Esophagus (tissue), 2 donors: ENCODE data around the gene ADAM12. TPM values are rescaled to one million over a fixed set of nuclear protein-coding genes. Genes with fewer than 3 reads are reported as not detected.

Experiments
- H3K27ac ChIP-seq, 2 donors: one replicate each; pipeline ENCODE4 v1.5.1; 2013; ENCODE audit warnings: low read depth in 2 of 2, mild to moderate bottlenecking in 2 of 2, inconsistent platforms in 1 of 2, low read length in 1 of 2, moderate library complexity in 1 of 2
- H3K27me3 ChIP-seq, 2 donors: one replicate each; pipeline ENCODE4 v1.6.1; 2013; ENCODE audit warnings: low read length in 2 of 2, control low read depth in 1 of 2, mild to moderate bottlenecking in 1 of 2; ENCODE audit not compliant: insufficient read depth in 2 of 2, control insufficient read depth in 1 of 2
- H3K36me3 ChIP-seq, 2 donors: one replicate each; pipeline ENCODE4 v1.6.1; 2013; ENCODE audit warnings: low read length in 1 of 2; ENCODE audit not compliant: control insufficient read depth in 2 of 2, insufficient read depth in 2 of 2
- H3K4me1 ChIP-seq, 2 donors: one replicate each; pipeline ENCODE4 v1.6.1; 2013; ENCODE audit warnings: low read length in 1 of 2; ENCODE audit not compliant: control insufficient read depth in 2 of 2, insufficient read depth in 2 of 2
- H3K4me3 ChIP-seq, 2 donors: one replicate each; pipeline ENCODE4 v1.5.1; 2013; ENCODE audit warnings: low read length in 2 of 2, mild to moderate bottlenecking in 2 of 2, low read depth in 1 of 2, moderate library complexity in 1 of 2
- H3K9me3 ChIP-seq, 2 donors: one replicate each; pipeline ENCODE4 v1.6.1; 2013; ENCODE audit warnings: mild to moderate bottlenecking in 2 of 2, low read depth in 1 of 2, low read length in 1 of 2, moderate library complexity in 1 of 2; ENCODE audit not compliant: control insufficient read depth in 2 of 2, insufficient read depth in 1 of 2
- WGBS, 2 donors: extraction: QIAGEN DNeasy Blood & Tissue Kit; methylation state at CpG; one replicate each; pipeline ENCODE4 v1.1.7; 2013; 5-methylcytosine and 5-hydroxymethylcytosine counted together
- polyA plus RNA-seq, 2 donors: library from polyadenylated mRNA; stranded (reverse); fragments of 200-250 nt; gene quantifications; one replicate each; pipeline ENCODE4 v1.2.3, GENCODE V29; 2013
- donor health status: healthy with polysubstance abuse.
- donor health status: Bipolar disorder and iron deficiency.

The ADAM12 gene
- polyA plus RNA-seq, 2 donors, result under 0.01 to 0.06 TPM

- 79 to 83% methylated on average over 6 of the region's 6 CpGs for WGBS, 2 donors
- H3K4me1 ChIP-seq, result no peaks in the 10 kb centered on the region
- no peaks in the 10 kb centered on the region for H3K27me3 ChIP-seq
- H3K27ac ChIP-seq, result no peak overlapping the region
- no peaks in the 10 kb centered on the region for H3K36me3 ChIP-seq
- no peak overlapping the region for H3K4me3 ChIP-seq
- no peaks in the 10 kb centered on the region for H3K9me3 ChIP-seq
These were observed 85.2 kb downstream of the ADAM12 start for GRCh38 chr10:126302826-126303665.

- 60 to 70% methylated on average over 3 of the region's 3 CpGs for WGBS, 2 donors
- Histone ChIP-seq H3K4me1 (no peaks in the 10 kb centered on the region), H3K27ac (no peak overlapping the region), H3K36me3 (no peaks in the 10 kb centered on the region), H3K27me3 (no peaks in the 10 kb centered on the region), H3K9me3 (no peaks in the 10 kb centered on the region), H3K4me3 (no peak overlapping the region)
These were observed 85.9 kb downstream of the ADAM12 start for GRCh38 chr10:126302476-126302756.

GRCh38 chr10:126301701-126302475 is 86.4 kb downstream of the ADAM12 start:
- Histone ChIP-seq H3K4me3 (no peak overlapping the region), H3K4me1 (no peaks in the 10 kb centered on the region), H3K27ac (no peak overlapping the region), H3K27me3 (no peaks in the 10 kb centered on the region), H3K9me3 (no peaks in the 10 kb centered on the region), H3K36me3 (no peaks in the 10 kb centered on the region)
- 70 to 77% methylated on average over 9 of the region's 9 CpGs for WGBS, 2 donors

- H3K4me3 ChIP-seq, result no peak overlapping the region
- no peaks in the 10 kb centered on the region for H3K4me1 ChIP-seq
- H3K27me3 ChIP-seq, result no peaks in the 10 kb centered on the region
- 70 to 85% methylated on average over 5 of the region's 5 CpGs for WGBS, 2 donors
- H3K36me3 ChIP-seq, result no peaks in the 10 kb centered on the region
- H3K27ac ChIP-seq, result no peak overlapping the region
- no peaks in the 10 kb centered on the region for H3K9me3 ChIP-seq
These were observed 93.8 kb downstream of the ADAM12 start for GRCh38 chr10:126294451-126294850.

- Histone ChIP-seq H3K4me3 (no peak overlapping the region), H3K27me3 (no peaks in the 10 kb centered on the region), H3K9me3 (no peaks in the 10 kb centered on the region), H3K36me3 (no peaks in the 10 kb centered on the region), H3K27ac (no peak overlapping the region), H3K4me1 (no peaks in the 10 kb centered on the region)
- WGBS, 2 donors, result 93 to 95% methylated on average over 6 of the region's 6 CpGs
These were observed 98.0 kb downstream of the ADAM12 start for GRCh38 chr10:126290232-126290631.

GRCh38 chr10:126288547-126289493 is 99.5 kb downstream of the ADAM12 start:
- H3K36me3 ChIP-seq, result no peaks in the 10 kb centered on the region
- H3K4me3 ChIP-seq, result no peak overlapping the region
- no peak overlapping the region for H3K27ac ChIP-seq
- no peaks in the 10 kb centered on the region for H3K4me1 ChIP-seq
- WGBS, 2 donors, result 86 to 89% methylated on average over 16 of the region's 16 CpGs
- no peaks in the 10 kb centered on the region for H3K27me3 ChIP-seq
- no peaks in the 10 kb centered on the region for H3K9me3 ChIP-seq

GRCh38 chr10:126286256-126286780 is 102.0 kb downstream of the ADAM12 start:
- Histone ChIP-seq H3K27me3 (no peaks in the 10 kb centered on the region), H3K36me3 (no peaks in the 10 kb centered on the region), H3K9me3 (no peaks in the 10 kb centered on the region), H3K27ac (no peak overlapping the region), H3K4me3 (no peak overlapping the region), H3K4me1 (no peaks in the 10 kb centered on the region)
- WGBS, 2 donors, result 81 to 85% methylated on average over 6 of the region's 6 CpGs

GRCh38 chr10:126283307-126283706 is 105.0 kb downstream of the ADAM12 start:
- Histone ChIP-seq H3K4me1 (no peaks in the 10 kb centered on the region), H3K4me3 (no peak overlapping the region), H3K9me3 (no peaks in the 10 kb centered on the region), H3K27ac (no peak overlapping the region), H3K27me3 (no peaks in the 10 kb centered on the region), H3K36me3 (no peaks in the 10 kb centered on the region)
- 95 to 96% methylated on average over 3 of the region's 3 CpGs for WGBS, 2 donors

- Histone ChIP-seq H3K27me3 (no peaks in the 10 kb centered on the region), H3K36me3 (no peaks in the 10 kb centered on the region), H3K9me3 (no peaks in the 10 kb centered on the region), H3K27ac (no peak overlapping the region), H3K4me1 (no peaks in the 10 kb centered on the region), H3K4me3 (no peak overlapping the region)
- 49 to 53% methylated on average over 6 of the region's 6 CpGs for WGBS, 2 donors
These were observed 109.4 kb downstream of the ADAM12 start for GRCh38 chr10:126278851-126279250.
